ENCODE measurements around the gene EME1.

- TF ChIP-seq CTCF (IDR thresholded peaks at IDR 0.05) (no peak), POLR2A (IDR thresholded peaks at IDR 0.05) (no peak)
Measured at GRCh38 chr17:50397919-50398285, 24.9 kb downstream of the EME1 start.
